HG03457 (cell line): ENCODE data around the gene HUS1B.
"Not testable (repeated sequence)": the region's sequence is repeated elsewhere in the genome, so short reads cannot be mapped to it uniquely, and the experiment has no call there.

Experiments used
- ATAC-seq: cut with Tn5 transposase; IDR thresholded peaks from one replicate; pipeline ENCODE4 v1.9.1; 2021; ENCODE audit warnings: moderate number of reproducible peaks; ENCODE audit not compliant: unreplicated experiment

Gene HUS1B

GRCh38 chr6:679282-679681 is 22.4 kb upstream of the HUS1B start:
- ATAC-seq: no peak

DNA sequence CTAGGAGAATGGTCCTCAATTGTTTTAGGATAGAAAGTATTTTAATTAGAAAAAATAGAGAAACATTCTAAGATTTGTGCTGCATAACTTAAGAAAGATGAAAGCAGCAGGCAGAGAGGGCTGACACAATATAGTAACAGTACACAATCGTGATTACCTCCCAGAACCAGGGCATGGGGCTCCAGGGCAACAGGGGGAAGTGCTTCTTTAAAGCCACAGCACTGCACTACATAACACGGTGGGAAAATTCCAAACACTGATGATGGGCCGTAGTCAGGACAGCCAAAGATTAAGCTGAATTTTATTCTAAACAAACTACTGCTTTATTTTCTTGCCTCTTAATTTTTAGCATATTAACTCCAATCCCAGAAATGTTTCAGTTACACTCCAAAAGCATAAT is 21.6 kb upstream of the HUS1B start:
- no peak for ATAC-seq

DNA sequence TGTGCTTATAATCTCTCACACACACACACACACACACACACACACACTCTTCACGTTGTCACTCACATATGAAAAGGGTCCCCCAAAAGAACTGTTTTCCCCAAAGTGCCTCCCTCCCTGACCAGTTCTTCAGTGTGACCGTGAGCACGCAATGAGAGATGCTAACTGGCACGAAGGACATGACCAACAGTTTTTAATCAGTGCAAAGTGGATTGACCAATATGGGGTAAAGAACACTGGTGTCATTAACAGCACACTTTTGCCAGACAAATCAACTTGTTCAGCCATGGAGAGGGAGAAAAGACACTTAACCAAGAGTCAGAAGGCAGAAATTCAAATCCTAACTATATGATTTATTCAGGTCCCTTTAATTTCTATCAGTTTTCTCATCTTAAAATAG is 21.0 kb upstream of the HUS1B start:
- no peak for ATAC-seq

GRCh38 chr6:674956-675355 is 18.1 kb upstream of the HUS1B start:
- ATAC-seq: no peak

DNA sequence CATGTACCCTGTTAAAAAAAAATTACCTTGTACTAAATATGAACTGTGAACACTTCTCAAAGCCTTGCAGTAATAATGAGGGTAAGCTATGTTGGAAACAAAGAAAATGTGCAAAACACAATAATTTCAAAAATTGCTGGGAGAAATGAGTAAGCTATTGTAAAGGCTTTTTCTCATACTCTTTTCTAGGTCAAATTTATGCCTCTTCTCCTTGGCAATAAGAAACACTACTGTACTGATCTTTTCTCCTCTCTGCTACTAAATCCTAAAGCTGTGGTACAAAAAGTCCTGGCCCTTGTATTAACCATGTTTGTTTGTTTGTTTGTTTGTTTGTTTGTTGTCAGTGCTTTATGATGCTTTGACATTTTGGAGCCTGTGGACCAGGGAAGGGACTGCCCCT is 17.5 kb upstream of the HUS1B start:
- no peak for ATAC-seq

DNA sequence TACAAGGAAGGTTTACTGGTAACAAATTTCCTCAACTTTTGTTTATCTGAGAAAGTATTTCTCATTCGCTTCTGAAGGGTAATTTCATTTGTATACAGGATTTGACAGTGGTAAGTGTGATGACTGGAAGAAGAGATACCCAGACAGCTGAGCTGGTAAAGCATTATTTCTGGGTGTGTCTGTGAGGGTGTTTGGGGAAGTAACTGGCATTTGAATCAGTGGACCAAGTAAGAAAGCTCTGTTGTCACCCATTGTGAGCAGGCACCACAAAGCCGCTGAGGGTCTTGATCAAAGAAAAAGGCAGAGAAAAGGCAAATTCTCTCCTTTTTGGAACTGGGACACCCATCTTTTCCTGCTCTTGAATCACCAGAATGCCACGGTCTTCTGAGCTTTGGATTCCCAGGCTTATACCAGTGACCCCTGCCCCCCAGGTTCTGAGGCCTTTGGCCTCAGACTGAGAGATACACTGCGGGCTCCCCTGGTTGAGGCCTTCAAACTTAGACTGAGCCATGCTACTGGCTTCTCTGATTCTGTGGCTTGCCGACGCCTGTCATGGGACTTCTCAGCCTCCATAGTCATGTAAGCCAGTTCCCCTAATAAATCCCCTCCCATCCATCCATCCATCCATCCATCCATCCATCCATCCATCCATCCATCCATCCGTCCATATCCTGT is 10.5 kb upstream of the HUS1B start:
- no peak for ATAC-seq

DNA sequence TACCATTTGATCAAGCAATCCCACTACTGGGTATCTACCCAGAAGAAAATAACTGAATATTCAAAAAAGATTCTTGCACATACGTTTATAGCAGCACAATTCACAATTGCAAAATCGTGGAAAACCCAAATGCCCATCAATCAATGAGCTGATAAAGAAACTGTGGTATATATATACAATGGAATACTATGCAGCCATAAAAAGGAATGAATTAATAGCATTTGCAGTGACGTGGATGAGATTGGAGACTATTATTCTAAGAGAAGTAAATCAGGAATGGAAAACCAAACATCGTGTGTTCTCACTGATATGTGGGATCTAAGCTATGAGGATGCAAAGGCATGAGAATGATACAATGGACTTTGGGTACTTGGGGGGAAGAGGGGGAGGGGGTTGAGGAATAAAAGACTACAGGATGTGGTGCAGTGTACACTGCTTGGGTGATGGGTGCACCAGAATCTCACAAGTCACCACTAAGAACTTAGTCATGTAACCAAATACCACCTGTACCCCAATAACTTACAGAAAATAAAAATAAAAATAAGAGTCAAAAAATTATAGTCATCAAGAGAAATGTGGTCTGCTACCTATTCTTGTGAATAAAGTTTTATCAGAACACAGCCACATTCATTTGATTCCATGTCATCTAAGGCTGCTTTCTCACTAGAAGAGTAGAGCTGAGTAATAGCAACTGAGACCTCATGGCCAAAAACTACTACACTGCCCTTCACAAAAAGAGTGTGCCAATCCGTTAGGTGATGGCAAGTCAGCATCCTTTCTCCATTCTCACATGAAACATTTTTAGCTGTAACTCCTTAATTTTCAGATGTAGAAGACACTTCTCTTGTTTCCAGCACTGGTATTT is 8.7 kb upstream of the HUS1B start:
- no peak for ATAC-seq

- not testable (repeated sequence) for ATAC-seq
Measured at GRCh38 chr6:663788-664187, 6.9 kb upstream of the HUS1B start.

- no peak for ATAC-seq
Measured at GRCh38 chr6:659716-660581, 3.0 kb upstream of the HUS1B start.

- ATAC-seq: no peak
Measured at GRCh38 chr6:658244-658643, 1.3 kb upstream of the HUS1B start.

DNA sequence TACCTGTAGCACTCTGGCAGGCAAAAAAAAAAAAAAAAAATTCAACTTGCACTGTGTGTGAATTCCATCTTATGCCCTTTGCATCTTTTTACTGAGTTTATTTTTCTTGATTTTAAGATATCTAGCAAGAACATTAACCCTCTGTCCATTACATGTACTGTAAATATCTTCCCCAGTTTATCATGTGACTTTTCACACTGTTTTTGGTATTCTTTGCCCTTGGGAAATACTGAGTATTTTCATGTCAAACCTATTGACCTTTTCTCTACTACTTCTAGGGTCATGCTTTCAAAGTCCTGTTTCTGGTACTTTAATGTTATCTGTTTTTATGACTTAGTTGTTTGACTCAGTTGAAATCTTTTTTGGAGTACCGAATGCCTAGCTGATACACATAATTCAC is 843 bp upstream of the HUS1B start:
- ATAC-seq: no peak

DNA sequence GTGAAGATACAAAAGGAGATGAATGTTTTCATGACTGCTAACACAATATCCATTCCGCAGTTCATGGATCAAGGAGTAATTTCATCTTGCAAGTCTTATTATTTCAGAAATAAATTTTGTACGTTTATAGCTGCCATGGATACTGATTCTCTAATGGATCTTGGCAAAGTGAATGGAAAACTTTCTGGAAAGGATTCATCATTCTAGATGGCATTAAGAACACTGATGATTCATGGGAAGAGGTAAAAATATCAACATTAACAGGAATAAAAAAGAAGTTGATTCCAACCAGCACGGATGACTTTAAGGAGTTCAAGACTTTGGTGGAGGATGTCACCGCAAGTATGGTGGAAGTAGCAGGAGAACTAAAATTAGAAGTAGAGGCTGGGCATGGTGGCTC is 2.8 kb downstream of the HUS1B start:
- ATAC-seq: no peak

DNA sequence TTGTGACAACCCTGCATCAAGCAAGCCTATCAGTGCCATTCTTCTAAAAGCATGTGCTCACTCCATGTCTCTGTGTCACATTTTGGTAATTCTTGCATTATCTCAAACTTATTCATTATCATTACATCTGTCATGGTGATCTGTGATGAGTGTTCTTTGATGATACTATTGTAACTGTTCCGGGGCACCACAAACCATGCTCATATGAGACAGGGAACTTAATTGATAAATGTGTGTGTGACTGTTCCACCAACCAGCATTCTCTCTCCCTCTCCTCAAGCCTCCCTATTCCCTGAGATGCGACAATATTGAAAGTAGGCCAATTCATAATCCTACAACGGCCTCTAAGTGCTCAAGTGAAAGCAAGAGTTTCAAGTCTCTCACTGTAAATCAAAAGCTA is 4.0 kb downstream of the HUS1B start:
- no peak for ATAC-seq

DNA sequence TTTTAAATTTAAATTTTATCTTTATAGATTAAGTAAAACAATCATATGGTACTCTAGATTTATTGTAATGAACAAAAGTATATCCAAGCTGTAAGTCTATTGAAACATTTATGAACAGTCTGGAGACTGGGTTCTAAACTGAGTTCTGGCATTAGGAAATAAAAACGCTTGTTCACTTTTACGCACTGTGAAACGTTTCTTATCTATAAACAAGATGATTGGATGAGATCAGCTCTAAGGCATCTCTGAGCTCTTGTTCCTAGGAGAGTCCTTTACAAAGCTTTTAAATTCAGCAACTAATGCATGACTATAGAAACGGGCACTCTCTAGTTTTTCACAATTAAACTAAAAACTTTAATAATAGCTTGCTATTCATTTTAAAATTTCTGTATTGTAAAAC is 6.8 kb downstream of the HUS1B start:
- ATAC-seq: no peak

DNA sequence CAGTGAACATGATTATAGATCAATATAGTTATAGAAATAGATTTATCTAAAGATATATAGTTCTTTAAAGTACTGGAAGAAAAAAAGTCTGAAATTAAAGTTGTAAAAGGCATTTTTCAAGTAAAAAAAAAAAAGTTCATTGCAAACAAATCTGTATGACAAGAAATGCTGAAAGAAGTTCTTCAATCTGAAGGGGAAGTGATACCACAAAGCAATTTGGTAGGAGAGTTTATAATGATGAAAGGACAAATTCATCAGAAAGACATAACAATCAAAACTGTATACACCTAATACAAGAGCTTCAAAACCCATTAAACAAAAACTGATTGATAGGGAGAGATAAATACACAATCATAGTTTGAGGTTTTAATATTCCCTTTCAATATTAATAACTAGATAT is 14.1 kb downstream of the HUS1B start:
- no peak for ATAC-seq

- no peak for ATAC-seq
Measured at GRCh38 chr6:641225-641985, 15.5 kb downstream of the HUS1B start.

- ATAC-seq: no peak
Measured at GRCh38 chr6:636488-636887, 20.4 kb downstream of the HUS1B start.

DNA sequence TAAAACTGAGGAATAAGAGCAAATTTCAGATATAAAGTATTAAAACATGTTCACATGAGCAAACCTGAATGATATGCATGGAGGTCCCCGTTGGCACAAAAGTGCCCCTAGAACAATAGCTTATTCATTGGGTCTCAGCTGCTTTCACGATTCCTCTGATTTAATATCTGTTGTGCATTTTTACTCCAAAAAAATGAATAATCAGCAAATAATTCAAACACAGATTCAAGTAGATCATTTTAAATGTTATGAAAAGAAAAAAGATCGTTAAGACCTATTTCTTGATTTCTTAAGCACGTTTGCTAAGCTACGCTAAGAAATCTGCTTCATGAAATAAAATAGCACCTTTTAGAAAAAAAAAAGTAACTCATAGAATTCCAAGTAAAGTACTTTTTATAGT is 21.7 kb downstream of the HUS1B start:
- ATAC-seq: no peak

DNA sequence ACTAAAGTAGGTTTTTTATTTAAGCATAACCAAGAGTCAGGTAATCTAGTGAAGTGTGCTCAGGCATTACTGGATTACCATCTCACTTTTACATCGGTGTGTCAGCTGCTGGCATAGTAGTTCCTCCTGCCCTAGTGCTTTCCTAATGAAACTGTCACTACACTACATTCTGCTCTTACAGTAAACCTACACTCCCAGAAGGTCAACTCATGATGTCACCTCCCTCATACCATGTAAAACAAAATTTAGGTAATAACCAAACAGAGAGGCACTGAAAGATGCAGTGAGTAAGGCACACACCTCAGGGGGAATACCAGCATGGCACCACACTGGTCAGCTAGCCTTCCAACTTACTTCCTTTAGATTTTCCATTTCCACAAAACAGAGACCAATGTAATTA is 23.3 kb downstream of the HUS1B start:
- no peak for ATAC-seq

GRCh38 chr6:628766-629165 is 28.1 kb downstream of the HUS1B start:
- no peak for ATAC-seq

GRCh38 chr6:626236-626635 is 30.7 kb downstream of the HUS1B start:
- ATAC-seq: no peak
